GM12878 (cell line): Measurements from ENCODE around the gene ANTKMT.
A peak's percentile ranks its signal among the peaks of the same experiment; 100 is the strongest.

ENCODE experiments used
- CBX3 ChIP-seq: fragments of 200-600 bp; sonication (generic); IDR thresholded peaks from 2 replicates; pipeline ENCODE4 v1.6.1; 2016; ENCODE audit warnings: low read depth, borderline replicate concordance
- CBX5 ChIP-seq: sonication (generic); IDR thresholded peaks from 2 replicates; pipeline ENCODE4 v1.6.1; 2016; ENCODE audit warnings: low read depth, moderate library complexity, mild to moderate bottlenecking, inconsistent platforms
- CTCF ChIP-seq, 3 experiments: IDR thresholded peaks in 2 of 3; conservative IDR thresholded peaks in 1 of 3; 2 replicates each; pipeline ENCODE4 v1.5.1; 2011; ENCODE audit warnings: low read depth in 3 of 3, low read length in 3 of 3, mild to moderate bottlenecking in 3 of 3, control low read depth in 2 of 3, moderate library complexity in 2 of 3, inconsistent platforms in 1 of 3, mixed read lengths in 1 of 3; ENCODE audit not compliant: control insufficient read depth in 2 of 3, insufficient read depth in 1 of 3; ENCODE audit errors: extremely low read depth in 1 of 3
- POLR2A ChIP-seq: IDR thresholded peaks from 2 replicates; pipeline ENCODE4 v1.6.1; 2011; ENCODE audit warnings: low read depth, mild to moderate bottlenecking, low read length
- POLR2AphosphoS5 ChIP-seq: IDR thresholded peaks from 2 replicates; pipeline ENCODE4 v1.6.1; 2011; ENCODE audit warnings: mild to moderate bottlenecking, low read length, inconsistent platforms
- SREBF1 ChIP-seq: IDR thresholded peaks from 2 replicates; pipeline ENCODE4 v1.6.1; 2012; ENCODE audit warnings: mild to moderate bottlenecking, low read length
- TCF3 ChIP-seq: IDR thresholded peaks from 2 replicates; pipeline ENCODE4 v1.6.1; 2012; ENCODE audit warnings: low read depth, mild to moderate bottlenecking, low read length, borderline replicate concordance; ENCODE audit not compliant: insufficient read depth
- ZNF687 ChIP-seq: fragments of 450-650 bp; IDR thresholded peaks from 2 replicates; pipeline ENCODE4 v1.6.1; 2017; ENCODE audit warnings: mild to moderate bottlenecking, moderate library complexity

GRCh38 chr16:740764-741505, 20.0 kb downstream of the ANTKMT start, which contains the start of gene CIAO3:
- peak; percentile 85 to 99 (median 94); a peak in 5 of 6 replicates for TF ChIP-seq CTCF (IDR thresholded peaks at IDR 0.05 in 2 of 3, conservative IDR thresholded peaks at IDR 0.05 in 1 of 3; ENCODE audit: control insufficient read depth in 2 of 3, extremely low read depth in 1 of 3, insufficient read depth in 1 of 3, low read depth in 3 of 3, low read length in 3 of 3)
- TF ChIP-seq POLR2A, result peak; percentile 84
- TF ChIP-seq CBX3, result no peak
- TF ChIP-seq ZNF687, result peak; percentile 55; the same call in 1 of the 2 replicates
- TF ChIP-seq CBX5, result no peak
- TF ChIP-seq POLR2AphosphoS5, result peak; percentile 51; the same call in 1 of the 2 replicates
- TF ChIP-seq SREBF1, result 0 out of 2 replicates have a peak, but pooled peaks have one; percentile 4
- 0 out of 2 replicates have a peak, but pooled peaks have one; percentile 42 for TF ChIP-seq TCF3
